MM.1S (cell line): ENCODE data around the gene ITGA8.

Experiments
- DNase-seq: peaks from one replicate; pipeline ENCODE4 v3.0.0-alpha.2; 2015
- H2AFZ ChIP-seq: fragments of 300-600 bp; sonication (generic); 2 replicates; pipeline ENCODE4 v1.6.0; 2016; ENCODE audit warnings: antibody characterized with exemption, low read length
- H3F3A ChIP-seq: fragments of 300-600 bp; sonication (generic); 2 replicates; pipeline ENCODE4 v1.6.1; 2016; ENCODE audit warnings: mild to moderate bottlenecking, antibody characterized with exemption, low read length, moderate library complexity, mixed read lengths; ENCODE audit not compliant: insufficient read depth
- H3K27ac ChIP-seq: fragments of 300-600 bp; sonication (generic); 2 replicates; pipeline ENCODE4 v1.5.1; 2016; ENCODE audit warnings: mild to moderate bottlenecking, low read length
- H3K27me3 ChIP-seq: fragments of 300-600 bp; sonication (generic); replicated peaks from 2 replicates; pipeline ENCODE4 v1.6.0; 2016; ENCODE audit warnings: low read length; ENCODE audit not compliant: insufficient read depth
- H3K36me3 ChIP-seq: fragments of 300-600 bp; sonication (generic); replicated peaks from 2 replicates; pipeline ENCODE4 v1.6.1; 2016; ENCODE audit warnings: mild to moderate bottlenecking, low read length, mixed read lengths; ENCODE audit not compliant: insufficient read depth
- H3K4me1 ChIP-seq: fragments of 300-600 bp; sonication (generic); 2 replicates; pipeline ENCODE4 v1.6.1; 2016; ENCODE audit warnings: low read length, mixed read lengths
- H3K4me2 ChIP-seq: fragments of 300-600 bp; sonication (generic); 2 replicates; pipeline ENCODE4 v1.6.0; 2016; ENCODE audit warnings: low read depth, low read length
- H3K4me3 ChIP-seq: fragments of 300-600 bp; sonication (generic); 2 replicates; pipeline ENCODE4 v1.5.1; 2016; ENCODE audit warnings: low read length, mixed read lengths
- H3K79me2 ChIP-seq: fragments of 300-600 bp; sonication (generic); 2 replicates; pipeline ENCODE4 v1.6.1; 2016; ENCODE audit warnings: mixed run types, low read length, mixed read lengths
- H3K9ac ChIP-seq: fragments of 300-600 bp; sonication (generic); 2 replicates; pipeline ENCODE4 v1.6.1; 2016; ENCODE audit warnings: low read length, mixed read lengths
- H3K9me2 ChIP-seq: fragments of 300-600 bp; sonication (generic); replicated peaks from 2 replicates; pipeline ENCODE4 v1.6.1; 2016; ENCODE audit warnings: mild to moderate bottlenecking, low read length, mixed read lengths; ENCODE audit not compliant: insufficient read depth
- H3K9me3 ChIP-seq: fragments of 300-600 bp; sonication (generic); replicated peaks from 2 replicates; pipeline ENCODE4 v1.6.1; 2016; ENCODE audit warnings: mild to moderate bottlenecking, low read length, mixed read lengths; ENCODE audit not compliant: insufficient read depth
- H4K20me1 ChIP-seq: fragments of 300-600 bp; sonication (generic); 2 replicates; pipeline ENCODE4 v1.6.1; 2016; ENCODE audit warnings: mild to moderate bottlenecking, low read length, moderate library complexity, mixed read lengths; ENCODE audit not compliant: insufficient read depth
- EZH2 ChIP-seq: fragments of 300-600 bp; sonication (generic); optimal IDR thresholded peaks from 2 replicates; pipeline ENCODE3; 2017; ENCODE audit warnings: low read depth, mild to moderate bottlenecking, antibody characterized with exemption, low read length, mixed read lengths
- EZH2phosphoT487 ChIP-seq: fragments of 300-600 bp; sonication (generic); IDR thresholded peaks from 2 replicates; pipeline ENCODE4 v1.6.1; 2018; ENCODE audit warnings: antibody characterized with exemption, low read length
- TF ChIP-seq, protein P1 (sequence below): fragments of 300-600 bp; sonication (generic); IDR thresholded peaks from 2 replicates; pipeline ENCODE4 v1.5.1; 2016; ENCODE audit warnings: antibody characterized with exemption, low read length, mixed read lengths

Gene ITGA8

DNA sequence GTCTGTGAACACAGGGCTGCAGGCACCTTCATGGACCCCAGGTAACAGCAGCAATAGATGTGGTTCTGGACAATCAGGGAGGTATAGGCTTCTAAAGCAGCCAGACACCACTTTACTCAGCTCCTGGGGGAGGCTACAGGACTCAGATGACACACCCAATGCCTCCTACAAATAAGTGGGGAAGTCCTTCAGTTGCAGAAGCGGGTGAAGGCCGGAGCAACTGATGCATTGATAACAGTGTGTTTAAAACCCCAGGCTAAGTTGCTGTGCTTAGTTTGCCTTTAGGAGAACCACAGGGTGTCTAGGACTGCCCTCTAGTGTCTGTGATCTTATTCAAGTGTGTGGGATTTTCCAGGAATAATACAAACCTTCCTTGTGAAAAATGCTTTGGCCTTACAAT is 5.9 kb upstream of the ITGA8 start:
- Histone ChIP-seq H4K20me1 (no peaks in the 10 kb centered on the region), H3K4me1 (peaks cover 31% of the 10 kb centered on the region), H3K27me3 (no peaks in the 10 kb centered on the region), H3F3A (peaks cover 22% of the 10 kb centered on the region), H3K36me3 (no peaks in the 10 kb centered on the region), H3K4me3 (no peak overlapping the region), H3K4me2 (peak overlapping the region; percentile 44), H2AFZ (peak overlapping the region; percentile 60), H3K79me2 (no peaks in the 10 kb centered on the region), H3K27ac (peak overlapping the region; percentile 28; the same call in 1 of the 2 replicates), H3K9me3 (no peaks in the 10 kb centered on the region), H3K9me2 (no peaks in the 10 kb centered on the region), H3K9ac (no peak overlapping the region; the same call in 1 of the 2 replicates)
- TF ChIP-seq, protein P1, sequence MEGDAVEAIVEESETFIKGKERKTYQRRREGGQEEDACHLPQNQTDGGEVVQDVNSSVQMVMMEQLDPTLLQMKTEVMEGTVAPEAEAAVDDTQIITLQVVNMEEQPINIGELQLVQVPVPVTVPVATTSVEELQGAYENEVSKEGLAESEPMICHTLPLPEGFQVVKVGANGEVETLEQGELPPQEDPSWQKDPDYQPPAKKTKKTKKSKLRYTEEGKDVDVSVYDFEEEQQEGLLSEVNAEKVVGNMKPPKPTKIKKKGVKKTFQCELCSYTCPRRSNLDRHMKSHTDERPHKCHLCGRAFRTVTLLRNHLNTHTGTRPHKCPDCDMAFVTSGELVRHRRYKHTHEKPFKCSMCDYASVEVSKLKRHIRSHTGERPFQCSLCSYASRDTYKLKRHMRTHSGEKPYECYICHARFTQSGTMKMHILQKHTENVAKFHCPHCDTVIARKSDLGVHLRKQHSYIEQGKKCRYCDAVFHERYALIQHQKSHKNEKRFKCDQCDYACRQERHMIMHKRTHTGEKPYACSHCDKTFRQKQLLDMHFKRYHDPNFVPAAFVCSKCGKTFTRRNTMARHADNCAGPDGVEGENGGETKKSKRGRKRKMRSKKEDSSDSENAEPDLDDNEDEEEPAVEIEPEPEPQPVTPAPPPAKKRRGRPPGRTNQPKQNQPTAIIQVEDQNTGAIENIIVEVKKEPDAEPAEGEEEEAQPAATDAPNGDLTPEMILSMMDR, result peak; percentile 57
- no peak for TF ChIP-seq EZH2
- peak; percentile 72 for DNase-seq

DNA sequence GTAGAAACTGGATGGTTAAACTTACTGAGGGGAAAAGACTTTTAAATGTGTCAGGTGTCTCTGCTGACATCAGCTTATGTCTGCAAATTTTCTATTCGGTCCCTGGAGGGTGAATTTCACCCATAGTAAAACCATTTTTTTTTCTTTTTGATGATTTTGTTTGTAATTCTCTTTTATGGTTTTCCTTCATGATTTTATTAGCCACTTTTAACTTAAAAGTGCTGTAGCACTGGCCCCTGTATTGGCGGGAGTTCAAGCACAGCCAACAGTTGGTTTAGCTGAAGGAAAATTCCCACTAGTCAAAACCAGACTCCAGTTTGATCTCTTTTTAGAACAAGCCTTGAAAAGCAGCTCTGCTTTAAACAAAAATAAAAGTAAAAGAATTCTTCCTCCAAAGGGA is 5.0 kb upstream of the ITGA8 start:
- peaks cover under 1% of the 10 kb centered on the region; the same call in 1 of the 2 replicates for H3K79me2 ChIP-seq
- peaks cover 31% of the 10 kb centered on the region for H3K4me1 ChIP-seq
- H3K27me3 ChIP-seq, result no peaks in the 10 kb centered on the region
- H3F3A ChIP-seq, result peaks cover 29% of the 10 kb centered on the region
- peak overlapping the region; percentile 60 for H2AFZ ChIP-seq
- no peaks in the 10 kb centered on the region for H3K9me2 ChIP-seq
- H3K4me2 ChIP-seq, result peak overlapping the region; percentile 44; the same call in 1 of the 2 replicates
- no peak for TF ChIP-seq EZH2
- TF ChIP-seq EZH2phosphoT487, result no peak
- TF ChIP-seq, protein P1, result no peak
- no peaks in the 10 kb centered on the region for H3K9me3 ChIP-seq
- H3K4me3 ChIP-seq, result no peak overlapping the region
- no peaks in the 10 kb centered on the region for H4K20me1 ChIP-seq
- DNase-seq, result peak; percentile 39
- no peaks in the 10 kb centered on the region for H3K36me3 ChIP-seq
- H3K27ac ChIP-seq, result peak overlapping the region; percentile 28; the same call in 1 of the 2 replicates
- peak overlapping the region; percentile 12; the same call in 1 of the 2 replicates for H3K9ac ChIP-seq

DNA sequence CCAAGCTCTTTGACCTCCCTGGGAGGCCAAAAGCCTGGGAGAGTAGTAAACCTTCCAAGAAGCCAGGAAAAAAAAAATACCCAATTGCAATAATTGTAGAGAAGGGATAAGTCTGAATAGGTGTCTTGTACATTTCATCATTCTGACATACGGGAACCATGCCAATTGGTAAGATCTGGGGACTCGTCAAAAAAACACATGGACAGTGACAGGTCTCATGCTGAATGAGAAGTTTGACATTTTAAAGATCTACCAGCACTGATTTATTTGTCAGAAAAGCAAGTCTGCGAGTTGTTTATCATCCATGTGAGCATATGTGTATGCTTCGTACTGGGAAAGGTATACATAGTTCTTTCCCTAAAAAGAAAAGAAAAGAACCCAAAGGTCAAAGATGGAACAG is 4.1 kb upstream of the ITGA8 start:
- Histone ChIP-seq H2AFZ (no peak overlapping the region), H3K27ac (no peak overlapping the region), H3K36me3 (no peaks in the 10 kb centered on the region), H3K79me2 (peaks cover 9% of the 10 kb centered on the region), H4K20me1 (no peaks in the 10 kb centered on the region), H3K4me1 (peaks cover 31% of the 10 kb centered on the region), H3K4me2 (peak overlapping the region; percentile 44; the same call in 1 of the 2 replicates), H3K9me3 (no peaks in the 10 kb centered on the region), H3K4me3 (no peak overlapping the region), H3K9ac (no peak overlapping the region), H3F3A (peaks cover 36% of the 10 kb centered on the region), H3K27me3 (no peaks in the 10 kb centered on the region), H3K9me2 (no peaks in the 10 kb centered on the region)
- TF ChIP-seq EZH2 (no peak), EZH2phosphoT487 (no peak)
- TF ChIP-seq, protein P1, result no peak
- DNase-seq, result no peak
